GM23248 (cell line): ENCODE measurements around the gene APBA2. TPM values are rescaled to one million over a fixed set of nuclear protein-coding genes. Genes with fewer than 3 reads are reported as not detected.

Source experiments
- DNase-seq: peaks from one replicate; pipeline ENCODE4 v3.0.0-alpha.2; 2015
- H2AFZ ChIP-seq: fragments of 200-600 bp; sonication (generic); 2 replicates; pipeline ENCODE4 v1.6.1; 2016; ENCODE audit warnings: antibody characterized with exemption
- H3F3A ChIP-seq: fragments of 200-600 bp; sonication (generic); 2 replicates; pipeline ENCODE4 v1.6.1; 2016; ENCODE audit warnings: mild to moderate bottlenecking, antibody characterized with exemption, mixed run types; ENCODE audit not compliant: insufficient read depth
- H3K27ac ChIP-seq: fragments of 200-600 bp; sonication (generic); 2 replicates; pipeline ENCODE4 v1.5.1; 2016; ENCODE audit warnings: mild to moderate bottlenecking
- H3K27me3 ChIP-seq: fragments of 200-600 bp; sonication (generic); replicated peaks from 2 replicates; pipeline ENCODE4 v1.6.1; 2016; ENCODE audit warnings: mild to moderate bottlenecking; ENCODE audit not compliant: insufficient read depth
- H3K36me3 ChIP-seq: fragments of 200-600 bp; sonication (generic); 2 replicates; pipeline ENCODE4 v1.6.1; 2016; ENCODE audit warnings: low read depth, mild to moderate bottlenecking
- H3K4me1 ChIP-seq: fragments of 200-600 bp; sonication (generic); 2 replicates; pipeline ENCODE4 v1.6.1; 2016; ENCODE audit warnings: mild to moderate bottlenecking; ENCODE audit not compliant: insufficient read depth
- H3K4me2 ChIP-seq: fragments of 200-600 bp; sonication (generic); one replicate; pipeline ENCODE4 v1.6.1; 2016; ENCODE audit warnings: mild to moderate bottlenecking; ENCODE audit not compliant: unreplicated experiment
- H3K4me3 ChIP-seq: fragments of 200-600 bp; sonication (generic); 2 replicates; pipeline ENCODE4 v1.5.1; 2016; ENCODE audit warnings: mild to moderate bottlenecking
- H3K79me2 ChIP-seq: fragments of 200-600 bp; sonication (generic); 2 replicates; pipeline ENCODE4 v1.6.1; 2016; ENCODE audit warnings: mild to moderate bottlenecking; ENCODE audit not compliant: insufficient read depth
- H3K9ac ChIP-seq: fragments of 200-600 bp; sonication (generic); 2 replicates; pipeline ENCODE4 v1.6.1; 2016; ENCODE audit warnings: mild to moderate bottlenecking
- H3K9me2 ChIP-seq: fragments of 200-600 bp; sonication (generic); 2 replicates; pipeline ENCODE4 v1.6.1; 2016; ENCODE audit warnings: mixed run types, mild to moderate bottlenecking, moderate library complexity; ENCODE audit not compliant: insufficient read depth
- H3K9me3 ChIP-seq: fragments of 200-600 bp; sonication (generic); one replicate; pipeline ENCODE4 v1.6.1; 2017; ENCODE audit warnings: low read depth
- H4K20me1 ChIP-seq: fragments of 200-600 bp; sonication (generic); 2 replicates; pipeline ENCODE4 v1.6.0; 2016; ENCODE audit not compliant: insufficient read depth
- EZH2 ChIP-seq: fragments of 200-600 bp; sonication (generic); IDR thresholded peaks from 2 replicates; pipeline ENCODE4 v1.6.1; 2018; ENCODE audit warnings: antibody characterized with exemption, mild to moderate bottlenecking; ENCODE audit not compliant: insufficient read depth, poor library complexity, severe bottlenecking
- EZH2phosphoT487 ChIP-seq: fragments of 200-600 bp; sonication (generic); IDR thresholded peaks from 2 replicates; pipeline ENCODE4 v1.6.1; 2018; ENCODE audit warnings: antibody characterized with exemption, moderate library complexity, mild to moderate bottlenecking, low read depth; ENCODE audit not compliant: insufficient read depth
- WGBS, 2 experiments: methylation state at CpG; one replicate each; pipeline ENCODE4 v1.1.6; 2015 to 2017; ENCODE audit warnings: low lambda C conversion rate in 2 of 2, low coverage in 1 of 2; ENCODE audit errors: missing lambda C conversion rate in 2 of 2; 5-methylcytosine and 5-hydroxymethylcytosine counted together
- in situ Hi-C: fragments of 300-500 bp; cut with MboI; formaldehyde crosslinking; loops from 2 replicates; pipeline ENCODE4 v1.15.0; 2020
- polyA plus RNA-seq: library from polyadenylated mRNA; unstranded; fragments of >200 nt; fragmentation: Nextera tagmentation; extraction: Ambion mirVana; gene quantifications from 2 replicates; pipeline ENCODE4 v1.2.1, GENCODE V29; 2016
- total RNA-seq: library from RNA; depleted of rRNA; stranded (reverse); fragments of >200 nt; shearing (Covaris generic); gene quantifications from 2 replicates; pipeline ENCODE4 v1.2.3, GENCODE V29; 2014

Gene APBA2
- total and polyA plus RNA-seq, 2 experiments from 2014 or later, result 0.23 to 0.65 TPM

- in situ Hi-C loops, result no loop called here
- H3F3A ChIP-seq, result no peaks in the 10 kb centered on the region
- WGBS, 2 experiments, result 15 to 19% methylated on average over 11 of the region's 11 CpGs
- no peaks in the 10 kb centered on the region for H3K9me2 ChIP-seq
- H3K4me3 ChIP-seq, result no peak overlapping the region
- no peak overlapping the region for H2AFZ ChIP-seq
- no peaks in the 10 kb centered on the region for H3K9me3 ChIP-seq
- H3K4me2 ChIP-seq, result no peak overlapping the region
- no peaks in the 10 kb centered on the region for H3K36me3 ChIP-seq
- peaks cover 25% of the 10 kb centered on the region for H3K27me3 ChIP-seq
- H4K20me1 ChIP-seq, result no peaks in the 10 kb centered on the region
- H3K9ac ChIP-seq, result no peak overlapping the region
- no peaks in the 10 kb centered on the region for H3K79me2 ChIP-seq
- no peak for DNase-seq
- no peaks in the 10 kb centered on the region for H3K4me1 ChIP-seq
- TF ChIP-seq EZH2, result no peak
- no peak for TF ChIP-seq EZH2phosphoT487
- H3K27ac ChIP-seq, result no peak overlapping the region
Measured at GRCh38 chr15:28904541-28905315, 19.0 kb downstream of the APBA2 start.

GRCh38 chr15:28907338-28907960, 21.7 kb downstream of the APBA2 start:
- 49 to 66% methylated on average over 11 of the region's 11 CpGs for WGBS, 2 experiments
- H3K79me2 ChIP-seq, result no peaks in the 10 kb centered on the region
- no peaks in the 10 kb centered on the region for H3K9me2 ChIP-seq
- H3K4me2 ChIP-seq, result no peak overlapping the region
- TF ChIP-seq EZH2 (no peak), EZH2phosphoT487 (no peak)
- H2AFZ ChIP-seq, result no peak overlapping the region
- no peak overlapping the region for H3K9ac ChIP-seq
- H3K4me1 ChIP-seq, result no peaks in the 10 kb centered on the region
- H4K20me1 ChIP-seq, result no peaks in the 10 kb centered on the region
- no peak overlapping the region for H3K4me3 ChIP-seq
- no peak for DNase-seq
- peaks cover 25% of the 10 kb centered on the region for H3K27me3 ChIP-seq
- in situ Hi-C loops, result no loop called here
- no peaks in the 10 kb centered on the region for H3F3A ChIP-seq
- H3K36me3 ChIP-seq, result no peaks in the 10 kb centered on the region
- no peaks in the 10 kb centered on the region for H3K9me3 ChIP-seq
- no peak overlapping the region for H3K27ac ChIP-seq

GRCh38 chr15:28909958-28910500, 24.3 kb downstream of the APBA2 start:
- no peak for DNase-seq
- no peak for TF ChIP-seq EZH2
- TF ChIP-seq EZH2phosphoT487, result no peak
- no peak overlapping the region for H3K9ac ChIP-seq
- H3K9me3 ChIP-seq, result no peaks in the 10 kb centered on the region
- H4K20me1 ChIP-seq, result no peaks in the 10 kb centered on the region
- H3K4me3 ChIP-seq, result no peak overlapping the region
- H3K27me3 ChIP-seq, result peaks cover 24% of the 10 kb centered on the region; the same call in 1 of the 2 replicates
- no peaks in the 10 kb centered on the region for H3F3A ChIP-seq
- no peaks in the 10 kb centered on the region for H3K9me2 ChIP-seq
- 52 to 55% methylated on average over 7 of the region's 7 CpGs for WGBS, 2 experiments
- in situ Hi-C loops, result no loop called here
- no peaks in the 10 kb centered on the region for H3K4me1 ChIP-seq
- no peak overlapping the region for H3K27ac ChIP-seq
- no peak overlapping the region for H2AFZ ChIP-seq
- H3K4me2 ChIP-seq, result no peak overlapping the region
- no peaks in the 10 kb centered on the region for H3K79me2 ChIP-seq
- no peaks in the 10 kb centered on the region for H3K36me3 ChIP-seq

- H3F3A ChIP-seq, result no peaks in the 10 kb centered on the region
- no peak for DNase-seq
- H4K20me1 ChIP-seq, result no peaks in the 10 kb centered on the region
- in situ Hi-C loops, result no loop called here
- H3K36me3 ChIP-seq, result no peaks in the 10 kb centered on the region
- 8 to 15% methylated on average over 8 of the region's 8 CpGs for WGBS, 2 experiments
- H3K4me2 ChIP-seq, result no peak overlapping the region
- H3K9me3 ChIP-seq, result no peaks in the 10 kb centered on the region
- H3K4me3 ChIP-seq, result no peak overlapping the region
- H3K27me3 ChIP-seq, result peaks cover 13% of the 10 kb centered on the region; the same call in 1 of the 2 replicates
- no peaks in the 10 kb centered on the region for H3K79me2 ChIP-seq
- H2AFZ ChIP-seq, result no peak overlapping the region
- TF ChIP-seq EZH2 (no peak), EZH2phosphoT487 (no peak)
- H3K9me2 ChIP-seq, result no peaks in the 10 kb centered on the region
- no peaks in the 10 kb centered on the region for H3K4me1 ChIP-seq
- H3K27ac ChIP-seq, result no peak overlapping the region
- no peak overlapping the region for H3K9ac ChIP-seq
Measured at GRCh38 chr15:28911310-28911931, 25.6 kb downstream of the APBA2 start.
